ENCODE data around the gene ATF6. TPM values are rescaled to one million over a fixed set of nuclear protein-coding genes. Genes with fewer than 3 reads are reported as not detected.
"Not testable (repeated sequence)": the region's sequence is repeated elsewhere in the genome, so short reads cannot be mapped to it uniquely, and the experiment has no call there.

The ATF6 gene
- total and polyA plus RNA-seq, 8 donors = 3.4 to 54.3 (median 13.5) TPM

DNA sequence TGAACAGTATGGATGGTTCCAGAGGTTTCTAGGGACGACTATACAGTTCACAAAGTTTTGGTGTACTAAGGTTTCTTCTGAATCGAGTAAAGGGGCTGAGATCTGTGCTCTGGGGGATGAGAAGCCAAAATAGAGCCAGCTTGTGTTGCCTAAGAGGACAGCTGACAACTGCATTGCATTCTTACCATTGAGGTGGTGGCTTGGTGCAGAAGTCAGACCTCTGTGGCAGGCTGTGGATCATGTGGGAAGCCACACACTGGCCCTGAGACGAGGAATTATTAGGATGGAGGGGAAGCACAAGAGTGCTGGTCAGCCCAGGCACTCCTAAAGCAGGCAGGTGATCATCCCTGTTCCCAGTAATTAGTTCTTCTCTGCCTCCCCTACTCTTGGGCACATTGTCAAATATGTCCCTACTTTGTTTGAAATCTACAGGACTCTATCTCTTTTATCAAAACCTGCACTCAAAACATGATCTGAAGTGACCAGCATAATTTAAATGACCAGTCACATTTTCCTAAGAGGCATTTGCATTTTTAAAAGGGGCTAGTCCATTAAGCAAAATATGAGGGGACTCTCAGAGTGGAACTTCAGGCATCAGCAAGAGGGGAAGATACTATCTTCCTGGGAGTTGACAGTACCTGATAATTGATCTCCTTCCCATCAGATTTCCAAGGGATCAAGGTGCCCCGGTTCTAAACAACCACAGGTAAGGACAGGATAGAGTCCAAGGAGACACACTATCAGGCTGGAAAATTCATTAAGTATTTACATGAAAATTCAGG is 45.0 kb upstream of the ATF6 start, which contains the start of gene FCRLB:
TSS of gene FCRLB (plus strand) at position 589 of the 782 bp plus-strand sequence. CDS start 1,129 bp downstream, outside the sequence.
- no peak for DNase-seq
- TF ChIP-seq EP300 (IDR thresholded peaks at IDR 0.05) = no peak
- TF ChIP-seq POLR2AphosphoS5 (IDR thresholded peaks at IDR 0.05) = no peak
- no peak for TF ChIP-seq CTCF (IDR thresholded peaks at IDR 0.05)
- no peak for TF ChIP-seq POLR2A (IDR thresholded peaks at IDR 0.05)
- intact Hi-C loops (cut with DNase I; ENCODE audit: low total_unique reads) = no loop called here
- H3K27me3 ChIP-seq = peaks cover 0 to 59% (median 0%) of the 10 kb centered on the region in 3 donors
- no peak within 1 kb of the TSS for H3K27ac ChIP-seq
- WGBS, 5 donors = 32 to 76% (median 44%) methylated on average over 3 to 4 of the region's 4 CpGs
- no peaks in the 10 kb centered on the region for H3K36me3 ChIP-seq
- no peak within 1 kb of the TSS for H3K4me3 ChIP-seq
- no peaks in the 10 kb centered on the region for H3K9me3 ChIP-seq
- peaks cover 8 to 11% (median 9%) of the 10 kb centered on the region in 4 donors for H3K4me1 ChIP-seq

DNA sequence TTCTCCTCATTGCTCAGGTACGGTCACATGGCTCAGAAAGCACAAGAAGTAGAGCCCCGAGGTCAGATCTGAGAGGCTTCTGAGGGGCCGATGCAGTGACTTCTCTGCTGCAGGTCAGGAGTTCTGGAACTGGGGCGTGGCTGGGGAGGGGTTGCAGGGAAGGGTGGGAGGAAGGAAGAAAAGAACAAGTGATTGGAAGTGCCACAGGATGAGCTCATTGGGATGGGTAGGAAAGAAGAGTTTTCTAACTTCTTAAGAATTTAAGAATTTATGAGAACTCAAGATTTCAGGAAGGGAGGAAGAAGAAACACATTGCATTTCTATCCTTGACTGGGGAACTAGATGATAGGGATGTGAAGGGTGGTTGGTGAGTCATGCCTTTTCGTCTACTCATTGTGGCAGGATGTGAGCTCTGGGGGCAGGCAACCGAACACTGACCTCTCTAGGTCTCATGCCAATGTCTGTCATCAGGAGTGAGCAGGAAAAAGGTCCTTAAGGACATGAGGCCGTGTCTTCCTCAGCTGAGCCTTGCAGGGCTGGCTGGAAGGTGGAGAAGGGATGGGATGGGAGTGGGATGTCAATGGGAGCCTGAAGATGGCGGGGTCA is 44.3 kb upstream of the ATF6 start:
- Histone ChIP-seq H3K36me3 (no peaks in the 10 kb centered on the region), H3K4me3 (no peak overlapping the region), H3K9me3 (no peaks in the 10 kb centered on the region), H3K27ac (no peak overlapping the region), H3K4me1 (peaks cover 8 to 16% (median 15%) of the 10 kb centered on the region in 4 donors), H3K27me3 (peaks cover 0 to 58% (median 0%) of the 10 kb centered on the region in 3 donors)
- TF ChIP-seq EP300 (IDR thresholded peaks at IDR 0.05) = no peak
- WGBS, 5 donors = 52 to 65% (median 65%) methylated on average over 8 of the region's 8 CpGs
- intact Hi-C loops (cut with DNase I; ENCODE audit: low total_unique reads) = no loop called here
- DNase-seq = no peak

- H3K9me3 ChIP-seq = no peaks in the 10 kb centered on the region
- 90 to 100% (median 96%) methylated on average over 1 of the region's 1 CpG for WGBS, 5 donors
- no peak for DNase-seq
- H3K4me1 ChIP-seq = peaks cover 8 to 19% (median 16%) of the 10 kb centered on the region in 4 donors
- TF ChIP-seq EP300 (IDR thresholded peaks at IDR 0.05) (no peak), CTCF (IDR thresholded peaks at IDR 0.05) (no peak), POLR2A (IDR thresholded peaks at IDR 0.05) (no peak), POLR2AphosphoS5 (IDR thresholded peaks at IDR 0.05) (no peak)
- H3K27me3 ChIP-seq = peaks cover 0 to 58% (median 0%) of the 10 kb centered on the region in 3 donors
- H3K4me3 ChIP-seq = no peak overlapping the region
- H3K36me3 ChIP-seq = no peaks in the 10 kb centered on the region
- intact Hi-C loops (cut with DNase I; ENCODE audit: low total_unique reads) = no loop called here
- no peak overlapping the region for H3K27ac ChIP-seq
Observed at GRCh38 chr1:161722406-161722805, 43.7 kb upstream of the ATF6 start.

GRCh38 chr1:161723459-161724141 is 42.5 kb upstream of the ATF6 start:
- intact Hi-C loops (cut with DNase I; ENCODE audit: low total_unique reads) = no loop called here

GRCh38 chr1:161725258-161725907 is 40.7 kb upstream of the ATF6 start:
- H3K9me3 ChIP-seq; intact Hi-C loops (cut with DNase I; ENCODE audit: low total_unique reads); DNase-seq; H3K36me3 ChIP-seq: not testable (repeated sequence)
- 47 to 56% (median 49%) methylated on average over 22 of the region's 22 CpGs for WGBS, 5 donors
- H3K4me3 ChIP-seq = peak overlapping the region; percentile 68 to 93 (median 78)
- H3K27me3 ChIP-seq = peaks cover 0 to 60% (median 0%) of the 10 kb centered on the region in 3 donors
- peaks cover 8 to 26% (median 19%) of the 10 kb centered on the region in 4 donors for H3K4me1 ChIP-seq
- H3K27ac ChIP-seq = peak overlapping the region; percentile 79 to 90 (median 88)

More at GRCh38 chr1:161723459-161724141, 42.5 kb upstream of the ATF6 start:
- Histone ChIP-seq H3K36me3 (no peaks in the 10 kb centered on the region), H3K27me3 (peaks cover 0 to 59% (median 0%) of the 10 kb centered on the region in 3 donors), H3K4me3 (no peak overlapping the region), H3K4me1 (peaks cover 8 to 26% (median 19%) of the 10 kb centered on the region in 4 donors), H3K9me3 (no peaks in the 10 kb centered on the region), H3K27ac (no peak overlapping the region)
- no peak for TF ChIP-seq EP300 (IDR thresholded peaks at IDR 0.05)
- no peak for TF ChIP-seq POLR2A (IDR thresholded peaks at IDR 0.05)
- TF ChIP-seq CTCF (IDR thresholded peaks at IDR 0.05) = no peak
- TF ChIP-seq POLR2AphosphoS5 (IDR thresholded peaks at IDR 0.05) = no peak
- 69 to 98% (median 80%) methylated on average over 5 to 8 of the region's 8 CpGs for WGBS, 5 donors
- DNase-seq = peak in 1 of 2 donors; percentile 65
